Measurements from ENCODE around the gene PDCD7.
"Not testable (repeated sequence)": the region's sequence is repeated elsewhere in the genome, so short reads cannot be mapped to it uniquely, and the experiment has no call there.

PDCD7 gene

GRCh38 chr15:65133548-65134200 lies at the start of gene PDCD7:
Gene PDCD7, minus strand, starts transcription at chr15:65133808. Its CDS starts 27 bp downstream, at chr15:65133781.
- peak within 1 kb of the TSS; percentile 91 for H3K4me3 Mint-ChIP-seq
- peaks cover 12% of the 10 kb centered on the region for H3K36me3 Mint-ChIP-seq (ENCODE audit: low read depth)
- H3K4me1 Mint-ChIP-seq (ENCODE audit: low read depth): peaks cover 17% of the 10 kb centered on the region
- no peaks in the 10 kb centered on the region for H3K27me3 Mint-ChIP-seq (ENCODE audit: low read depth)
- H3K27ac Mint-ChIP-seq: peak within 1 kb of the TSS; percentile 92
- peaks cover 9% of the 10 kb centered on the region for H3K9me3 Mint-ChIP-seq

- H3K4me3 Mint-ChIP-seq: peak overlapping the region; percentile 96
- H3K27me3 Mint-ChIP-seq (ENCODE audit: low read depth): no peaks in the 10 kb centered on the region
- H3K4me1 Mint-ChIP-seq (ENCODE audit: low read depth): peaks cover 23% of the 10 kb centered on the region
- no peaks in the 10 kb centered on the region for H3K9me3 Mint-ChIP-seq
- H3K27ac Mint-ChIP-seq: no peak overlapping the region
- peaks cover 9% of the 10 kb centered on the region for H3K36me3 Mint-ChIP-seq (ENCODE audit: low read depth)
Measured at GRCh38 chr15:65182538-65182937, 48.9 kb upstream of the PDCD7 start.

- not testable (repeated sequence) for H3K36me3 Mint-ChIP-seq (ENCODE audit: low read depth); H3K27ac Mint-ChIP-seq; H3K9me3 Mint-ChIP-seq; H3K27me3 Mint-ChIP-seq (ENCODE audit: low read depth); H3K4me3 Mint-ChIP-seq
- H3K4me1 Mint-ChIP-seq (ENCODE audit: low read depth): peaks cover 23% of the 10 kb centered on the region
Measured at GRCh38 chr15:65181582-65182353, 48.2 kb upstream of the PDCD7 start.

GRCh38 chr15:65180167-65180566 lies 46.6 kb upstream of the PDCD7 start:
- Mint-ChIP-seq H3K27me3 (ENCODE audit: low read depth) (no peaks in the 10 kb centered on the region), H3K27ac (no peak overlapping the region), H3K4me1 (ENCODE audit: low read depth) (peaks cover 19% of the 10 kb centered on the region), H3K9me3 (no peaks in the 10 kb centered on the region), H3K36me3 (ENCODE audit: low read depth) (peaks cover 12% of the 10 kb centered on the region), H3K4me3 (no peak overlapping the region)

GRCh38 chr15:65177901-65178300 lies 44.3 kb upstream of the PDCD7 start:
- H3K9me3 Mint-ChIP-seq: no peaks in the 10 kb centered on the region
- H3K4me3 Mint-ChIP-seq: no peak overlapping the region
- H3K36me3 Mint-ChIP-seq (ENCODE audit: low read depth): peaks cover 11% of the 10 kb centered on the region
- no peaks in the 10 kb centered on the region for H3K27me3 Mint-ChIP-seq (ENCODE audit: low read depth)
- peaks cover 10% of the 10 kb centered on the region for H3K4me1 Mint-ChIP-seq (ENCODE audit: low read depth)
- no peak overlapping the region for H3K27ac Mint-ChIP-seq

GRCh38 chr15:65176056-65176455 lies 42.4 kb upstream of the PDCD7 start:
- no peak overlapping the region for H3K27ac Mint-ChIP-seq
- H3K27me3 Mint-ChIP-seq (ENCODE audit: low read depth): no peaks in the 10 kb centered on the region
- peaks cover 12% of the 10 kb centered on the region for H3K36me3 Mint-ChIP-seq (ENCODE audit: low read depth)
- H3K9me3 Mint-ChIP-seq: no peaks in the 10 kb centered on the region
- H3K4me1 Mint-ChIP-seq (ENCODE audit: low read depth): peaks cover 5% of the 10 kb centered on the region
- no peak overlapping the region for H3K4me3 Mint-ChIP-seq

GRCh38 chr15:65175511-65175910 lies 41.9 kb upstream of the PDCD7 start:
- H3K36me3 Mint-ChIP-seq (ENCODE audit: low read depth): peaks cover 11% of the 10 kb centered on the region
- no peak overlapping the region for H3K27ac Mint-ChIP-seq
- no peak overlapping the region for H3K4me3 Mint-ChIP-seq
- H3K27me3 Mint-ChIP-seq (ENCODE audit: low read depth): no peaks in the 10 kb centered on the region
- H3K9me3 Mint-ChIP-seq: no peaks in the 10 kb centered on the region
- H3K4me1 Mint-ChIP-seq (ENCODE audit: low read depth): peaks cover 4% of the 10 kb centered on the region

- Mint-ChIP-seq H3K27me3 (ENCODE audit: low read depth) (no peaks in the 10 kb centered on the region), H3K4me1 (ENCODE audit: low read depth) (peaks cover 4% of the 10 kb centered on the region), H3K27ac (no peak overlapping the region), H3K9me3 (no peaks in the 10 kb centered on the region), H3K36me3 (ENCODE audit: low read depth) (peaks cover 11% of the 10 kb centered on the region), H3K4me3 (no peak overlapping the region)
Measured at GRCh38 chr15:65174509-65174908, 40.9 kb upstream of the PDCD7 start.

- H3K27ac Mint-ChIP-seq: no peak overlapping the region
- H3K4me3 Mint-ChIP-seq: no peak overlapping the region
- H3K9me3 Mint-ChIP-seq: no peaks in the 10 kb centered on the region
- no peaks in the 10 kb centered on the region for H3K27me3 Mint-ChIP-seq (ENCODE audit: low read depth)
- H3K4me1 Mint-ChIP-seq (ENCODE audit: low read depth): peaks cover 2% of the 10 kb centered on the region
- H3K36me3 Mint-ChIP-seq (ENCODE audit: low read depth): peaks cover 10% of the 10 kb centered on the region
Measured at GRCh38 chr15:65172531-65172930, 38.9 kb upstream of the PDCD7 start.

- Mint-ChIP-seq H3K4me1 (ENCODE audit: low read depth) (peaks cover 2% of the 10 kb centered on the region), H3K27ac (no peak overlapping the region), H3K9me3 (no peaks in the 10 kb centered on the region), H3K27me3 (ENCODE audit: low read depth) (no peaks in the 10 kb centered on the region), H3K4me3 (no peak overlapping the region), H3K36me3 (ENCODE audit: low read depth) (peaks cover 12% of the 10 kb centered on the region)
Measured at GRCh38 chr15:65171428-65171827, 37.8 kb upstream of the PDCD7 start.

GRCh38 chr15:65165875-65166274 lies 32.3 kb upstream of the PDCD7 start:
- no peaks in the 10 kb centered on the region for H3K27me3 Mint-ChIP-seq (ENCODE audit: low read depth)
- no peak overlapping the region for H3K27ac Mint-ChIP-seq
- no peak overlapping the region for H3K4me3 Mint-ChIP-seq
- no peaks in the 10 kb centered on the region for H3K9me3 Mint-ChIP-seq
- H3K4me1 Mint-ChIP-seq (ENCODE audit: low read depth): peaks cover 2% of the 10 kb centered on the region
- H3K36me3 Mint-ChIP-seq (ENCODE audit: low read depth): peaks cover 11% of the 10 kb centered on the region

- Mint-ChIP-seq H3K4me1 (ENCODE audit: low read depth) (peaks cover 4% of the 10 kb centered on the region), H3K27ac (no peak overlapping the region), H3K4me3 (no peak overlapping the region), H3K9me3 (no peaks in the 10 kb centered on the region), H3K27me3 (ENCODE audit: low read depth) (no peaks in the 10 kb centered on the region), H3K36me3 (ENCODE audit: low read depth) (peaks cover 11% of the 10 kb centered on the region)
Measured at GRCh38 chr15:65164139-65164538, 30.5 kb upstream of the PDCD7 start.

GRCh38 chr15:65163041-65163440 lies 29.4 kb upstream of the PDCD7 start:
- Mint-ChIP-seq H3K27ac (no peak overlapping the region), H3K27me3 (ENCODE audit: low read depth) (no peaks in the 10 kb centered on the region), H3K9me3 (no peaks in the 10 kb centered on the region), H3K4me1 (ENCODE audit: low read depth) (peaks cover 4% of the 10 kb centered on the region), H3K4me3 (no peak overlapping the region), H3K36me3 (ENCODE audit: low read depth) (peaks cover 11% of the 10 kb centered on the region)

GRCh38 chr15:65156692-65157091 lies 23.1 kb upstream of the PDCD7 start:
- no peaks in the 10 kb centered on the region for H3K27me3 Mint-ChIP-seq (ENCODE audit: low read depth)
- H3K9me3 Mint-ChIP-seq: no peaks in the 10 kb centered on the region
- no peak overlapping the region for H3K4me3 Mint-ChIP-seq
- peaks cover 4% of the 10 kb centered on the region for H3K4me1 Mint-ChIP-seq (ENCODE audit: low read depth)
- H3K36me3 Mint-ChIP-seq (ENCODE audit: low read depth): peaks cover 23% of the 10 kb centered on the region
- H3K27ac Mint-ChIP-seq: no peak overlapping the region

- Mint-ChIP-seq H3K36me3 (ENCODE audit: low read depth) (peaks cover 28% of the 10 kb centered on the region), H3K9me3 (no peaks in the 10 kb centered on the region), H3K27me3 (ENCODE audit: low read depth) (no peaks in the 10 kb centered on the region), H3K27ac (no peak overlapping the region), H3K4me3 (no peak overlapping the region), H3K4me1 (ENCODE audit: low read depth) (peaks cover 2% of the 10 kb centered on the region)
Measured at GRCh38 chr15:65154720-65155119, 21.1 kb upstream of the PDCD7 start.
